PC-3 (cell line): ENCODE results near the gene MYH14.

Experiments used
- EZH2 ChIP-seq: fragments of 300-600 bp; sonication (generic); IDR thresholded peaks from one replicate; pipeline ENCODE4 v1.6.1; 2017; ENCODE audit warnings: antibody characterized with exemption, mild to moderate bottlenecking, low read length; ENCODE audit not compliant: unreplicated experiment
- TF ChIP-seq, protein P1 (sequence below): fragments of 300-600 bp; sonication (generic); conservative IDR thresholded peaks from 2 replicates; pipeline ENCODE4 v1.5.1; 2017; ENCODE audit warnings: antibody characterized with exemption, low read depth, mild to moderate bottlenecking, low read length

- TF ChIP-seq, protein P1, sequence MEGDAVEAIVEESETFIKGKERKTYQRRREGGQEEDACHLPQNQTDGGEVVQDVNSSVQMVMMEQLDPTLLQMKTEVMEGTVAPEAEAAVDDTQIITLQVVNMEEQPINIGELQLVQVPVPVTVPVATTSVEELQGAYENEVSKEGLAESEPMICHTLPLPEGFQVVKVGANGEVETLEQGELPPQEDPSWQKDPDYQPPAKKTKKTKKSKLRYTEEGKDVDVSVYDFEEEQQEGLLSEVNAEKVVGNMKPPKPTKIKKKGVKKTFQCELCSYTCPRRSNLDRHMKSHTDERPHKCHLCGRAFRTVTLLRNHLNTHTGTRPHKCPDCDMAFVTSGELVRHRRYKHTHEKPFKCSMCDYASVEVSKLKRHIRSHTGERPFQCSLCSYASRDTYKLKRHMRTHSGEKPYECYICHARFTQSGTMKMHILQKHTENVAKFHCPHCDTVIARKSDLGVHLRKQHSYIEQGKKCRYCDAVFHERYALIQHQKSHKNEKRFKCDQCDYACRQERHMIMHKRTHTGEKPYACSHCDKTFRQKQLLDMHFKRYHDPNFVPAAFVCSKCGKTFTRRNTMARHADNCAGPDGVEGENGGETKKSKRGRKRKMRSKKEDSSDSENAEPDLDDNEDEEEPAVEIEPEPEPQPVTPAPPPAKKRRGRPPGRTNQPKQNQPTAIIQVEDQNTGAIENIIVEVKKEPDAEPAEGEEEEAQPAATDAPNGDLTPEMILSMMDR: no peak
- no peak for TF ChIP-seq EZH2
Measured at GRCh38 chr19:50317115-50317514, 113.7 kb downstream of the MYH14 start.
